ENCODE measurements around the gene NAPG. TPM values are rescaled to one million over a fixed set of nuclear protein-coding genes. Genes with fewer than 3 reads are reported as not detected.

The NAPG gene
- total RNA-seq, 1 experiment from 2014 or later = 25.8 TPM

GRCh38 chr18:10579079-10579867, 53.4 kb downstream of the NAPG start:
- H3K4me1 Mint-ChIP-seq = peaks cover 8% of the 10 kb centered on the region
- peaks cover 29% of the 10 kb centered on the region for H3K36me3 Mint-ChIP-seq
- H3K9me3 Mint-ChIP-seq = peaks cover 21% of the 10 kb centered on the region
- H3K27ac Mint-ChIP-seq = no peak overlapping the region
- ChIA-PET CTCF (interaction anchor here (1.4 kb wide), 1 partner anchor 19 kb away, joined by 5 read pairs; no protein-coding TSS in a partner anchor), POLR2A (no interaction called here)
- no peak overlapping the region for H3K4me3 Mint-ChIP-seq
- ATAC-seq (no peak), DNase-seq (ENCODE audit: low spot score) (no peak)
- TF ChIP-seq ERG (CRISPR knock-in tag; IDR thresholded peaks at IDR 0.05) = no peak
- TF ChIP-seq ETV6 (CRISPR knock-in tag; IDR thresholded peaks at IDR 0.05) = no peak
- no peaks in the 10 kb centered on the region; the same call in 1 of the 2 replicates for H3K27me3 Mint-ChIP-seq (ENCODE audit: low read depth)

DNA sequence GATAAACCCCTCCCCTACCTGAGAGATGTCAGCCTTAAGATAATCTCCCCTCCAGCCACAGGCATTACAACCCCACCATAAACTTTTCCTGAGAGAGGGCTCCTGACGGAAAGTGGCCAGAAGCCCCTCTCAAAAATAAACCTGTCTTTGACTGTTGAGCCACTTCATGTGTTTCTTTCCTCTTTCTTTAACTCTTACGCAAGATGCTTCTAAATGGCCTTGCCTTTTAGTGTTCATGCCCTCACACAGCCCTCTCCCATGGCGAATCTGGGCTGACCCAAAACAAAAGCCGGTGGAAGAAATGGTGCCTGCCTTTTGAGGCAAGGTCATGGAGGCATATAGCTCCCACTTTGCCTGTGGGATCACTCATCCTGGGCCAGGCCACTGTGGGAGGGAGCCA, 54.4 kb downstream of the NAPG start:
- ChIA-PET POLR2A (no interaction called here), CTCF (no interaction called here)
- Mint-ChIP-seq H3K27me3 (ENCODE audit: low read depth) (no peaks in the 10 kb centered on the region; the same call in 1 of the 2 replicates), H3K27ac (no peak overlapping the region), H3K36me3 (peaks cover 29% of the 10 kb centered on the region), H3K9me3 (peaks cover 21% of the 10 kb centered on the region), H3K4me1 (peaks cover 8% of the 10 kb centered on the region), H3K4me3 (no peak overlapping the region)
- no peak for DNase-seq (ENCODE audit: low spot score)
- TF ChIP-seq IRF2 (CRISPR knock-in tag; IDR thresholded peaks at IDR 0.05; ENCODE audit: borderline replicate concordance, low read depth) = no peak
- TF ChIP-seq NFYB (CRISPR knock-in tag; conservative IDR thresholded peaks at IDR 0.05; ENCODE audit: low read depth) = no peak
- TF ChIP-seq FOXJ3 (CRISPR knock-in tag; IDR thresholded peaks at IDR 0.05; ENCODE audit: borderline replicate concordance) = no peak
- TF ChIP-seq AR (CRISPR knock-in tag; IDR thresholded peaks at IDR 0.05) = no peak
- TF ChIP-seq ZBTB21 (CRISPR knock-in tag; IDR thresholded peaks at IDR 0.05; ENCODE audit: borderline replicate concordance) = no peak
- no peak for TF ChIP-seq KAT7 (CRISPR knock-in tag; IDR thresholded peaks at IDR 0.05; ENCODE audit: borderline replicate concordance)
- no peak for TF ChIP-seq AFF4 (CRISPR knock-in tag; IDR thresholded peaks at IDR 0.05; ENCODE audit: borderline replicate concordance)
- no peak for TF ChIP-seq FOXP1 (CRISPR knock-in tag; IDR thresholded peaks at IDR 0.05; ENCODE audit: borderline replicate concordance)
- ATAC-seq = no peak

GRCh38 chr18:10585260-10585659, 59.4 kb downstream of the NAPG start:
- CTCF ChIA-PET = no interaction called here
- Mint-ChIP-seq H3K4me1 (no peaks in the 10 kb centered on the region), H3K27me3 (ENCODE audit: low read depth) (no peaks in the 10 kb centered on the region; the same call in 1 of the 2 replicates), H3K9me3 (peaks cover 17% of the 10 kb centered on the region), H3K27ac (no peak overlapping the region), H3K36me3 (peaks cover 11% of the 10 kb centered on the region), H3K4me3 (no peak overlapping the region)
- ATAC-seq = no peak
- DNase-seq (ENCODE audit: low spot score) = no peak
- TF ChIP-seq ZNF263 (CRISPR knock-in tag; IDR thresholded peaks at IDR 0.05; ENCODE audit: low read depth) = no peak
- no peak for TF ChIP-seq ZNF317 (CRISPR knock-in tag; IDR thresholded peaks at IDR 0.05; ENCODE audit: borderline replicate concordance, low read depth)
- TF ChIP-seq SMAD3 (CRISPR knock-in tag; IDR thresholded peaks at IDR 0.05; ENCODE audit: borderline replicate concordance) = no peak
- no peak for TF ChIP-seq TEAD4 (CRISPR knock-in tag; IDR thresholded peaks at IDR 0.05)
- TF ChIP-seq, protein P1, sequence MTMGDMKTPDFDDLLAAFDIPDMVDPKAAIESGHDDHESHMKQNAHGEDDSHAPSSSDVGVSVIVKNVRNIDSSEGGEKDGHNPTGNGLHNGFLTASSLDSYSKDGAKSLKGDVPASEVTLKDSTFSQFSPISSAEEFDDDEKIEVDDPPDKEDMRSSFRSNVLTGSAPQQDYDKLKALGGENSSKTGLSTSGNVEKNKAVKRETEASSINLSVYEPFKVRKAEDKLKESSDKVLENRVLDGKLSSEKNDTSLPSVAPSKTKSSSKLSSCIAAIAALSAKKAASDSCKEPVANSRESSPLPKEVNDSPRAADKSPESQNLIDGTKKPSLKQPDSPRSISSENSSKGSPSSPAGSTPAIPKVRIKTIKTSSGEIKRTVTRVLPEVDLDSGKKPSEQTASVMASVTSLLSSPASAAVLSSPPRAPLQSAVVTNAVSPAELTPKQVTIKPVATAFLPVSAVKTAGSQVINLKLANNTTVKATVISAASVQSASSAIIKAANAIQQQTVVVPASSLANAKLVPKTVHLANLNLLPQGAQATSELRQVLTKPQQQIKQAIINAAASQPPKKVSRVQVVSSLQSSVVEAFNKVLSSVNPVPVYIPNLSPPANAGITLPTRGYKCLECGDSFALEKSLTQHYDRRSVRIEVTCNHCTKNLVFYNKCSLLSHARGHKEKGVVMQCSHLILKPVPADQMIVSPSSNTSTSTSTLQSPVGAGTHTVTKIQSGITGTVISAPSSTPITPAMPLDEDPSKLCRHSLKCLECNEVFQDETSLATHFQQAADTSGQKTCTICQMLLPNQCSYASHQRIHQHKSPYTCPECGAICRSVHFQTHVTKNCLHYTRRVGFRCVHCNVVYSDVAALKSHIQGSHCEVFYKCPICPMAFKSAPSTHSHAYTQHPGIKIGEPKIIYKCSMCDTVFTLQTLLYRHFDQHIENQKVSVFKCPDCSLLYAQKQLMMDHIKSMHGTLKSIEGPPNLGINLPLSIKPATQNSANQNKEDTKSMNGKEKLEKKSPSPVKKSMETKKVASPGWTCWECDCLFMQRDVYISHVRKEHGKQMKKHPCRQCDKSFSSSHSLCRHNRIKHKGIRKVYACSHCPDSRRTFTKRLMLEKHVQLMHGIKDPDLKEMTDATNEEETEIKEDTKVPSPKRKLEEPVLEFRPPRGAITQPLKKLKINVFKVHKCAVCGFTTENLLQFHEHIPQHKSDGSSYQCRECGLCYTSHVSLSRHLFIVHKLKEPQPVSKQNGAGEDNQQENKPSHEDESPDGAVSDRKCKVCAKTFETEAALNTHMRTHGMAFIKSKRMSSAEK (CRISPR knock-in tag; IDR thresholded peaks at IDR 0.05; ENCODE audit: borderline replicate concordance) = no peak
- TF ChIP-seq ZNF219 (CRISPR knock-in tag; IDR thresholded peaks at IDR 0.05; ENCODE audit: borderline replicate concordance) = no peak
- POLR2A ChIA-PET = no interaction called here
